T-helper 1 cell treated with Interleukin-12 subunit alpha and Interleukin-12 subunit beta and Interleukin-4 antibody, amounts not matched to agents 30 ng/mL and 1 ng/mL, for 36 hours (primary cell): ENCODE data around the gene MAPK4. TPM values are rescaled to one million over a fixed set of nuclear protein-coding genes. Genes with fewer than 3 reads are reported as not detected.
"Not testable (repeated sequence)": the region's sequence is repeated elsewhere in the genome, so short reads cannot be mapped to it uniquely, and the experiment has no call there.

Source experiments
- intact Hi-C: fragments of 100-400 bp; cut with micrococcal nuclease; formaldehyde crosslinking; loops from one replicate; pipeline ENCODE4 v1.15.1; 2024
- total RNA-seq: library from RNA; stranded (reverse); gene quantifications from 2 replicates; pipeline ENCODE4 v1.2.3, GENCODE V29; 2022

Gene MAPK4
- total RNA-seq, 1 donor from 2014 or later = not detected

DNA sequence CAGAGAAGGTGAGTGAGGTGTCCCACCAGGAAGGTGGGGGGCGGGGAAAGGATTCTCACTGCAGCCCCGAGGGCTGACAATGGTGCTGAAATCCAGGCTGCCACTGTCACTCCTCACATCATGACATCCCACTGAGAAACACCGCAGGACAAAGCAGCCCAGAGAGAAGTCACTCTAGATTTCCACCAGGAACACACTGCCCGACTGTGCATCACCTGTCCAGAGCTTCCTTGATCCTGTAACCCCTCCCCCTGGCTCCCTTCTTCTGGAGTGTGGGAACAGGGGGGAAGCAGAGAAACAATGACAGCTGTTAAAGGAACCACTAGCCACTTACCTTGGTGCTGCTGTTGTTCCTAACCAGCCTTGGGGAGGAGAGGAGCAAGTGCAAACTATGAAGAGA lies 190.1 kb downstream of the MAPK4 start:
- intact Hi-C loops = no loop called here

DNA sequence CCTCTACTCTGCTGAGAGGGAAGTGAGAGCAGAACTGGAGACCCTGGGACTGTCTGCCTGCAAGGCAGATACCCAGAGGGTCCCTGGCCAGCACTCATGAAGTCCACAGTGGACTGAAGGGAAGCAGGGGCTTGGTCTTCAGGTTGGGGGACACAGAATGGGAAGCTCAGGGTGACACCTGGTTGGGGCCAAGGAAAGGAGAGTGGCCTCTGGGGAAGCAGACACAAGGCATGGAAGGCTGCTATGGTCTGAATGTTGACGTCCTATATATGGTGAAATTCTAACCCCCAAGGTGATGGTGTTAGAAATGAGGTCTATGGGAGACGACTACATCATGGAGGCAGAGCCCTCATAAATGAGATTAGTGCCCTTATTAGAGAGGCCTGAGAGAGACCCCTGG lies 190.7 kb downstream of the MAPK4 start:
- intact Hi-C loops = no loop called here

DNA sequence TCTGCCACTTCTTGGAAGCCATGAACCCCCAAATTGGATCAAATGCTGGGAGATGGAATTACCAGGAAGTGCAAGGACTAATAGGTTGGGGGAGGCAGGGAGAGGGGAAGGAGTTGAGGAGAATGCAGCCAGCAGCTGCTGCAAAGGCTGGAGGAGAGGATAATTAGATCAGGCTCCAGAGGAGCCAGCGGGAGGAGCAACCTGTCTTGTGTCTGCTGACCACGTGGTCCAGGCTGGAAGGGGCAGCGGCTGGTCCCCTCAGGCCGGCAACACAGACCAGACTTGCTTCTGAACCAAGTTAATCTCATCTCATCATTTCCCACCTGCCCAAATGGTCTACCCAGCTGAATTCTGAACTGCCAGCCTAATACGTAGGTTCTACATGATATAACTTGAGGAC lies 191.6 kb downstream of the MAPK4 start:
- intact Hi-C loops = no loop called here

DNA sequence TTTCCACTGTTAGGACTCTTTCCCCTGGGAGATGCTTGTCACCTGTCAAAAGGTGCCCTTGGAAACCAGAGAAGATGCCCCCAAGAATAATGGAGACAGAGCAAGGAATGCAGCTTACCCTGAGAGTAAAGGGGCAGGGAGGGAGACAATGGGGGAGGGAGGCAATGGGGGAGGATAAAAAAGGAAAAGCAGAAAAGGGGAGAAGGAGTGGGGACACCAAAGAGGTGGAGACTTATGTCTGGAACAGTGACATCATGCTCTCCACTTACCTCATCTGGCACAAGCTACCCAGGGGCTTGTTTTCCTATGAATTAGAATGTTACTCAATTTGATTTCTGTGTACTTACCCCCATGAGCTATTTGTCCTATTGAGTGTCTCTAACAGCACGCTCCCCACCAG lies 192.1 kb downstream of the MAPK4 start:
- intact Hi-C loops = no loop called here

DNA sequence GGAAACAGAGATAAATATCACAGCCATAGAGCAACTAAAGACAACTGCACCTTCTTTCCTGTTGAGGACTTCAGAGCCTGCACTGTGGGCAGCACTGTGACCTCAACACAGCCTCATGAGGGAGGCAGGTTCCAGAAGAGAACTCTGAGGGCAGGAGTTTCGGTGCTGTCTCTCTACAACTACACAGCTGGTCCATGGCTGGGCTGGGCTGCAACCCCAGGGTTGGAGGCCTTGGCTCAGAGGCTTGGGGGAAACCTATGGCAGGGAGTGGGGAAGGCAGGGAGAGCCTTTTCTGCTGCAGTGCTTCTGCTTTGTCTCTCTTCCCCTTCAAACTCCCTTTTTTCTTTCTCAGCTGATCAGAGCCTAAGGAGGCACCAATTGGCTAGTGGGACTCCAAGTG lies 193.4 kb downstream of the MAPK4 start:
- intact Hi-C loops = no loop called here

DNA sequence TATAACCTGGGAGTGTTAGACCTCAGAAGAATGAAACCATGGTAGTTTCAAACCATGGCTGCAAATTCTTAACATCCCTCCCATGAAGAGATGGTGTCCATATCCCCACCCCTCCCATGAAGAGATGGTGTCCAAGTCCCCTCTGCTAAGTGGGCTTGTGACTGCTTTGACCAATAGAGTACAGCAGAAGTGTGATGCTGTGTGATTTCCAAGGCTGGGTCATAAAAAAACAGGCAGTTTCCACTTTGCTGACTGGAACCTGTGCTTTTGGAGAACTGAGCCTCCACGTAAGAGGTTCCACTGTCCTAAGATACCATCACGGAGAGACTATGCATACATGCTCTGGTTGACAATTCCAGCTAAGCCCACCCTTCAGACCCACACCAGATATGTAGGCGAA lies 194.4 kb downstream of the MAPK4 start:
- intact Hi-C loops = no loop called here

DNA sequence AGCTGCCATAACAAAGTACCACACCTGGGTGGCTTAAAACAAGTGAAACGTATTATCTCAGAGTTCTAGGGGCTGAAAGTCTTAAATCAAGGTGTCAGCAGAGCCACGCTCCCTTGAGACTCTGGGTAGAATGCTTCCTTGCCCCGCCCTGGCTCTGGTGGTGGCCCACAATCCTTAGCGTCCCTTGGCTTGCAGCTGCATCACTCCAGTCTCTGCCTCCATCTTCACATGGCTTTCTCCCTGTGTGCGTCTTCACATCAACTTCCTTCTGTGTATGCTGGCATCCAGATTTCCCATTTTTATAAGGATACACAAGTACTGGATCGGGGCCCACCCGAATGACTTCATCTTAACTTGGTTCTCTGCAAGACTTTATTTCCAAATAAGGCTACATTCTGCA lies 197.5 kb downstream of the MAPK4 start:
- intact Hi-C loops = no loop called here

DNA sequence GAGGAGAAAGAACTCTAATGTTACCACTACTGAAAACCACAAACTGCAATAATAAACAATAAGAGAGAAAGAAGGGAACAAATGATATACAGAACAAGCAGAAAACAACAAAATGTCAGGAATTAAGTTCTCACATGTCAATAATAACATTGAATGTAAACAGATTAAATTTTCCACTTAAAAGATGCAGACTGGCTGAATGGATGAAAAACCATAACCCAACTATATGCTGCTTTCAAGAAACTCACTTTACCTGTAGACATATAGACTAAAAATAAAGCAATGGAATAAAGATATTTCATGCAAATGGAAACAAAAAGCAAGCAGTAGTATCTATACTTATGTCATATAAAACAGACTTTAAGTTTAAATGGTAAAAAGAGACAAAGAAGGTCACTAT lies 209.6 kb downstream of the MAPK4 start:
- intact Hi-C loops = no loop called here

DNA sequence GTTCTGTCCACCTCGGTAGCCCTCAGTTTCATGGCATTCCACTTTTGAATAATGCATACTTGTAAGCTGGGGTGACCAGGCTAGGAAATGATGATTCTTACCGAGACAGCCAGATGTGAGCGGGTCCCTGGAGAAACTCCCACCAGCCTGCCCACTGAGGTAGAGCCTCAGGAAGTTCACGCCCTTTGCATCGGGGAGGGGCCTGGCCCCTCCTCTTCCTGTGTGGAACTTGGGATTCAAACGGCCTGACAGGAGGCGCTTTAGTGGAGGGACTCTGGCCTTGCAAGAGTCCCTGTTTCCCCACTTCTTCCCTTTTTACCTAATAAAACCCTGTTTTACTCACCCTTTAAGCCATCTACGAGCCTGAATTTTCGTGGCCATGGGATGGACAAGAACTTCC lies 215.3 kb downstream of the MAPK4 start:
- intact Hi-C loops = no loop called here

DNA sequence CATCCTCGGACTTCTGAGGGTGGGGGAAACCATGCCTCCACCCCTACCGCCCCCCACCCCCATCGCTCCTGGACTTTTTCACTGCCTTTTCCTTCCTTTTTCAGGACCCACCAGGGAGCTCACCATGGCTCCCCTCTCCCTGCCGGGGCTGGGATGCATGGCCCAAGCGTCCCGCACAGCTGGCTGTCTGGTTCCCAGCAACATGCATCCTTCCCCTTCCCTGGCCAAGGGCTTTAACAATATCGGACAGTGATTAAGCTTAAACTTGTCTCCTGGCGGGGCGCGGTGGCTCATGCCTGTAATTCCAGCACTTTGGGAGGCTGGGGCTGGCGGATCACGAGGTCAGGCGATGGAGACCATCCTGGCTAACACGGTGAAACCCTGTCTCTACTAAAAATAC lies 215.8 kb downstream of the MAPK4 start:
- intact Hi-C loops = no loop called here

DNA sequence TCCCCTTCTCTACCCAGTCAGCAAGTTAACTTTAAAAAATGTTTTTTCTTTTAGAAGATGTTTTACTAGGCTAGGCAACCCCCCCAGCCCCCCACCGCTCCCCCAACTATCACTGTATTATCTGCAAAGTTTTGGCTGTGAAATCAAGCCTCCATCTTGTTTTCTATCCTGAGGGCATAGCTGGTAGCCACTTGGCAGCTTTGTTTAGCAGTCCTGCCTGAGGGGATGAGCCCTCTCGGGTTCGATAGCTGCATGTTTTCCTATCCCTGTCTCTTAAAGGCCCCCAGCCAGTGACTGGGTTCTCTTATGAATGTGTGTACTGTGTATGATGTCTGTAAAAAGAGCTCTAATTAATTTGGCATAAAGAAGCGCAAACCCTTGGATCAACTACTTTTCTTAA lies 216.5 kb downstream of the MAPK4 start:
- intact Hi-C loops = no loop called here

DNA sequence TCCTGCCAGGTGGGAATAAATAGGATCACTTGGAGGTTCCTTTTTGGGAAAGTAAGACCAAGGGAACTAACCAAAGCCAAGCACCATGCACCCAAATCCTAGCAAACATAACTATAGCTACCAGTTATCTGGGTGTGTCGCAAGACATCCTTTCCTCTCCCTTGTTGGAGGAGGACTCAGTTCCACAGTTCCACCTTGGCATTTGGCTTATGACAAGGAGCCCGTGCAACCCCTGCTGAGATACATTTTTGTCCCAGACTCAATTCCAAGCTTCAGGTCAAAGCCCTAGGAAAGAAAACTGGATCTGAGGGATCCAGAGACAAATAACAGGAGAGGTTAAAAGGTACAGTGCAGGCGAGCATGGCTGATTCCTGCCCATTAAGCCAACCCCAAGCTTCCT lies 219.1 kb downstream of the MAPK4 start:
- intact Hi-C loops = not testable (repeated sequence)

Other genes with a start within 250 kb of the MAPK4 start
- gene SKA1, start 185.0 kb upstream of the MAPK4 start, total RNA-seq = 23.7 and 27.0 TPM in 2 replicates